Osteoblast (primary cell): Measurements from ENCODE around the gene TEX2. TPM values are rescaled to one million over a fixed set of nuclear protein-coding genes. Genes with fewer than 3 reads are reported as not detected.
"Not testable (repeated sequence)": the region's sequence is repeated elsewhere in the genome, so short reads cannot be mapped to it uniquely, and the experiment has no call there.

Experiments
- DNase-seq: peaks from one replicate; pipeline ENCODE4 v3.0.0; 2011; ENCODE audit warnings: low spot score, mixed read lengths; ENCODE audit not compliant: insufficient read length; ENCODE audit errors: missing footprints
- H2AFZ ChIP-seq: 2 replicates; pipeline ENCODE4 v1.6.0; 2011; ENCODE audit warnings: mild to moderate bottlenecking, low read length
- H3K27ac ChIP-seq: 2 replicates; pipeline ENCODE4 v1.5.1; 2011; ENCODE audit warnings: mild to moderate bottlenecking, low read depth, low read length, moderate library complexity
- H3K27me3 ChIP-seq: 2 replicates; pipeline ENCODE4 v1.6.0; 2012; ENCODE audit warnings: mild to moderate bottlenecking, control low read depth, inconsistent platforms, low read length, moderate library complexity; ENCODE audit not compliant: insufficient read depth
- H3K36me3 ChIP-seq: 2 replicates; pipeline ENCODE4 v1.5.1; 2011; ENCODE audit warnings: mild to moderate bottlenecking, low read length, control low read depth, moderate library complexity; ENCODE audit not compliant: insufficient read depth
- H3K4me1 ChIP-seq: 2 replicates; pipeline ENCODE4 v1.5.1; 2011; ENCODE audit warnings: mild to moderate bottlenecking, low read length, control low read depth, moderate library complexity; ENCODE audit not compliant: insufficient read depth
- H3K4me2 ChIP-seq: 2 replicates; pipeline ENCODE4 v1.6.0; 2011; ENCODE audit warnings: mild to moderate bottlenecking, low read length; ENCODE audit not compliant: insufficient read depth
- H3K4me3 ChIP-seq: fragments of 200-600 bp; sonication (generic); 3 replicates; pipeline ENCODE4 v1.5.1; 2012; ENCODE audit warnings: mild to moderate bottlenecking, low read length, inconsistent platforms; ENCODE audit not compliant: insufficient read depth
- H3K79me2 ChIP-seq: 2 replicates; pipeline ENCODE4 v1.6.0; 2012; ENCODE audit warnings: mild to moderate bottlenecking, low read length, control low read depth, inconsistent platforms; ENCODE audit not compliant: insufficient read depth
- H3K9me3 ChIP-seq: 2 replicates; pipeline ENCODE4 v1.5.1; 2011; ENCODE audit warnings: low read depth, low read length, control low read depth
- H4K20me1 ChIP-seq: 2 replicates; pipeline ENCODE4 v1.6.0; 2012; ENCODE audit warnings: mild to moderate bottlenecking, low read length, control low read depth; ENCODE audit not compliant: insufficient read depth
- total RNA-seq: library from RNA; depleted of rRNA; stranded (reverse); fragments of >200 nt; gene quantifications from 2 replicates; pipeline ENCODE4 v1.2.3, GENCODE V29; 2012
- TF ChIP-seq, protein P1 (sequence below): IDR thresholded peaks from 2 replicates; pipeline ENCODE4 v1.5.1; 2011; ENCODE audit warnings: mild to moderate bottlenecking, low read depth, low read length, moderate library complexity; ENCODE audit errors: extremely low read depth

Gene TEX2
- total RNA-seq, 1 donor = 17.7 TPM

DNA sequence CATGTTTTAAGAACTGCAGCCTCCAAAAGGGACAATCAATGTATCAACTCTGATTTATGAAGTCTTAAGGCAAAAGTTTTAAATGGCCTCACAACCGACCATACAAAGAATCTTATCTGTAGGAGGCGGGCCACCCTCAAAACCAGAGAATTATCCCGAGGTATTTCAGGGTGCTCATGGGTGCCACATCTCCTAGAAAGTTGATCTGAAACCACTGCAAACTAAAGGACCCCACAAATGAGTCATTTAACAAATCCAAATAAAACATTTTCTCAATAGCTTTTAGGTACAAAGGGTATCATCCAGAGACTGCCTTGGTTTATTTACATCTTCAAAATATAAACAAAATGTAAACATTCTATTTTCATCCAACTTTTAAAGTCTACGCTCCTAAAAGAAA, 139.9 kb downstream of the TEX2 start:
- TF ChIP-seq, protein P1, sequence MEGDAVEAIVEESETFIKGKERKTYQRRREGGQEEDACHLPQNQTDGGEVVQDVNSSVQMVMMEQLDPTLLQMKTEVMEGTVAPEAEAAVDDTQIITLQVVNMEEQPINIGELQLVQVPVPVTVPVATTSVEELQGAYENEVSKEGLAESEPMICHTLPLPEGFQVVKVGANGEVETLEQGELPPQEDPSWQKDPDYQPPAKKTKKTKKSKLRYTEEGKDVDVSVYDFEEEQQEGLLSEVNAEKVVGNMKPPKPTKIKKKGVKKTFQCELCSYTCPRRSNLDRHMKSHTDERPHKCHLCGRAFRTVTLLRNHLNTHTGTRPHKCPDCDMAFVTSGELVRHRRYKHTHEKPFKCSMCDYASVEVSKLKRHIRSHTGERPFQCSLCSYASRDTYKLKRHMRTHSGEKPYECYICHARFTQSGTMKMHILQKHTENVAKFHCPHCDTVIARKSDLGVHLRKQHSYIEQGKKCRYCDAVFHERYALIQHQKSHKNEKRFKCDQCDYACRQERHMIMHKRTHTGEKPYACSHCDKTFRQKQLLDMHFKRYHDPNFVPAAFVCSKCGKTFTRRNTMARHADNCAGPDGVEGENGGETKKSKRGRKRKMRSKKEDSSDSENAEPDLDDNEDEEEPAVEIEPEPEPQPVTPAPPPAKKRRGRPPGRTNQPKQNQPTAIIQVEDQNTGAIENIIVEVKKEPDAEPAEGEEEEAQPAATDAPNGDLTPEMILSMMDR = no peak
- peaks cover 17% of the 10 kb centered on the region for H3K4me1 ChIP-seq
- no peak overlapping the region for H2AFZ ChIP-seq
- no peak overlapping the region for H3K27ac ChIP-seq
- H3K36me3 ChIP-seq = no peaks in the 10 kb centered on the region
- H3K27me3 ChIP-seq = no peaks in the 10 kb centered on the region
- H3K4me3 ChIP-seq = no peak overlapping the region
- no peak overlapping the region for H3K4me2 ChIP-seq
- DNase-seq = no peak
- H4K20me1 ChIP-seq = peaks cover 14% of the 10 kb centered on the region
- H3K79me2 ChIP-seq = peaks cover 62% of the 10 kb centered on the region
- H3K9me3 ChIP-seq = no peaks in the 10 kb centered on the region

DNA sequence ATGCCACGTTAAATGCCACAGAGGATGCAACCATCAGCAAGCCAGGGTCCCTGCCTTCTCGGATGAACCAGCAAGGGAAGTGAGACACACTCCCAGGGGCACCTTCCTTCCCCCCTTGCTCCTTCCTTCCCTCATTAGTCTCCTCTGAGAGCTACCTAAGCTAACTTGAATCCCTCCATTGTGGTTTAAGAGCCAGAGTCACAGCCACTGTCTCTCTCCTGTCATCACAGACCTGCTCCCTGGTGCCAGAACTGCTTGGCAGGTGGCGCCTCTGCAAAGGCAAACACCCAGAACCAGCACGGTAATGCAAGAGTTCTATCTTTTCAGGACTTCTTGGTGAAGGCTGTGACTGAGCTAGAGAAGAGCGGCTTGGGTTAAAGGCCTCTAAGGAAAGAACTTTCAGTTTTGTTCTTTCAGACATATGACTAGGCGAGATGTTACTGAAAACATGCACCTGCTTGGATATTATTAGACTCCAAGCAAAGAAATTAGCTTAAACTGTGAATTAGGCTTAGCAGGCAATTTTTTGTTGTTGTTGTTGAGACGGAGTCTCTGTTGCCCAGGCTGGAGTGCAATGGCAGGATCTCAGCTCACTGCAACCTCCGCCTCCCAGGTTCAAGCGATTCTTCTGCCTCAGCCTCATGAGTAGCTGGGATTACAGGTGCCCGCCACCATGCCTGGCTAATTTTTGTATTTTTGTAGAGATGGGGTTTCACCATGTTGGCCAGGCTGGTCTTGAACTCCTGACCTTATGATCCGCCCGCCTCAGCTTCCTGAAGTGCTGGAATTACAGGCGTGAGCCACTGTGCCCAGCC, 141.9 kb downstream of the TEX2 start:
- not testable (repeated sequence) for H3K4me3 ChIP-seq, H3K36me3 ChIP-seq, H3K4me2 ChIP-seq, H2AFZ ChIP-seq, DNase-seq, H4K20me1 ChIP-seq, H3K9me3 ChIP-seq, H3K27ac ChIP-seq, H3K4me1 ChIP-seq, H3K27me3 ChIP-seq
- peaks cover 52% of the 10 kb centered on the region for H3K79me2 ChIP-seq

DNA sequence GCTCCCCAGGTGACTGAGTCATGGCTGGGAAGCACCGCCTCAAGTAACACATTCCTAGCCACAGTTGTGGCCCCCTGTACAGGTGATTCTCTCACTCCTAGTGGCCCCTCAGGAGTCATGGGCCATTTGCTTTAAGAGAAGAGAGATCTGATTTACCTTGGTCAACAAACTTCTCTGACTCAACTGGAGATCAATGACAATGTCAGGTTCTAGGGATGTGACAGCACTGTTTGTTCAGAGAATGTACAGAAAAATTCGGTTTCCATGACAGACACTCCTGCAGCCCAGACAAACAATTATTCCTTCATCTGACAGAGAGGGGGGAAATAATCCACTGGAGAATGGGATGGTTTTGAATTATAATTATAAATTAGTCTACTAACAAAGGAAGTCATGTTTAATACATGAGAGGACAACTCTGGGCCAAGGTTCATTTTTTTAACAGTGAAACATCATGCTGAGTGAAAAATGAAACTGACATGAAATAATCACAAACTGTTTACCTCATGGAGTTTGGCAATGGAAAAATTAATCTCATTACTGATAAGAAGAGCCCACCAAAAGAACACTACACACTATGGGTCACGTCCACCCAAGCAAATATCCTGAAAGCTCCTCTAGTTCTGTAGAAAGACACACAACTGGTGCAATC, 142.8 kb downstream of the TEX2 start:
- peaks cover 10% of the 10 kb centered on the region for H4K20me1 ChIP-seq
- H3K9me3 ChIP-seq = no peaks in the 10 kb centered on the region
- H3K36me3 ChIP-seq = no peaks in the 10 kb centered on the region
- H3K79me2 ChIP-seq = peaks cover 43% of the 10 kb centered on the region
- TF ChIP-seq, protein P1 = no peak
- no peak overlapping the region for H3K27ac ChIP-seq
- no peaks in the 10 kb centered on the region for H3K27me3 ChIP-seq
- no peak for DNase-seq
- H3K4me2 ChIP-seq = no peak overlapping the region
- peaks cover 13% of the 10 kb centered on the region for H3K4me1 ChIP-seq
- no peak overlapping the region for H3K4me3 ChIP-seq
- H2AFZ ChIP-seq = no peak overlapping the region

DNA sequence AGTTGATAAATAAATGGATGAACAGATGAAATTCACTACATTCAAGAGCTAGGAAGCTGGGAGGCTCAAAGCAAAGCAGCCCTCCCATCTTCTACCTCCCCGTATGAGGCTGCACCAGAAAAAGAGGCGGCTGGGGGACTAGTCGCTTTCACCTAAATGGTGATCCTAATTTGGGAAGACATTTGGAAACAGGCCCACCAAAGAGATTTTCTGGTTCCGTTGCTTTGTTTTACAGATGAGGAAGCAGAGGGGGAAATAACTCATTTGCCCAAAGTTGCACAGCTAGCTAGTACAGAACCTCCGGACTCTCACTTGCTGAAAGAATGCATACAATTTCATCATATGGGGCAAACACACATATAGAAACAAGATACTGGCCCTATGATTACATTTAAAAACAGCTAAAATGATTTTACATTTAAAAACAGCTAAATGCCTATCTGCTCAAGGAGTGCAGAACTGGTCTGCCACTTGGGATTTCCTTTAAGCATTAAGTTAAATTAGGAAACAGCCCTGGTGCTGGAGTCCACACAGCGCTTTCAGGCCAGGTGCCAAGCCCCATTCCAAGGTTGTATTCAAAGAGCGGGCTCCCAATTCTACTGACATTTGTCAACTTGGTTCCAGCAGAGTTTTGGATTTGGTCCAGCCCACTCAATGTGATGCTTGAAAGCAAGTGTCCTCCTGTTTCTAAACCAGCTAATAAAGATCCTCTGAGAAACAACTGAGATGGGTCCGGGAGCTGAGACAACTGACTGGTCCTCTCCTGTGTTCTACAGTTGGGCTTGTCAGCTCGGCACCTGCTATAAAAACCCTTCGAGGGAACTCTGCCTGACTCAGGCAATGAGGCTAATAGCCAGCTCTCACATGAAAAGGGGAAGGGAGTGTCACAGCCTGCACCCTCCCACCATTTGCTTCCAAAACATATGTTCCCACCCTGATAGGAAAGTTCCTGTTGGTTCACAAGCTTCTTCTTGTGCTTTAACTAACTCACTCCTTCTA, 144.8 kb downstream of the TEX2 start:
- no peaks in the 10 kb centered on the region for H3K27me3 ChIP-seq
- H3K79me2 ChIP-seq = peaks cover 33% of the 10 kb centered on the region
- DNase-seq = peak; percentile 60
- H3K4me3 ChIP-seq = no peak overlapping the region
- no peak overlapping the region for H3K4me2 ChIP-seq
- TF ChIP-seq, protein P1 = no peak
- peaks cover 10% of the 10 kb centered on the region for H4K20me1 ChIP-seq
- H3K36me3 ChIP-seq = no peaks in the 10 kb centered on the region
- H3K4me1 ChIP-seq = peaks cover 19% of the 10 kb centered on the region
- no peaks in the 10 kb centered on the region for H3K9me3 ChIP-seq
- H3K27ac ChIP-seq = no peak overlapping the region
- no peak overlapping the region for H2AFZ ChIP-seq
